SKM-1 treated with dmso at 0.1 percent for 144 hours (cell line): Measurements from ENCODE around the gene TBCB.
"Not testable (repeated sequence)": the region's sequence is repeated elsewhere in the genome, so short reads cannot be mapped to it uniquely, and the experiment has no call there.

Experiments
- DNase-seq: peaks from one replicate; lab custom pipeline; 2025; ENCODE audit not compliant: unreplicated experiment; lab: John Stamatoyannopoulos, UW

The TBCB gene

GRCh38 chr19:36115453-36116343 lies at the start of gene TBCB:
Gene TBCB, plus strand, starts transcription at chr19:36115468. Its CDS starts 93 bp downstream, at chr19:36115561.
- DNase-seq, result peak; percentile 45

GRCh38 chr19:36067681-36068080 lies 47.6 kb upstream of the TBCB start:
- no peak for DNase-seq

GRCh38 chr19:36068810-36069499 lies 46.3 kb upstream of the TBCB start:
- DNase-seq, result not testable (repeated sequence)

- no peak for DNase-seq
These were observed 43.2 kb upstream of the TBCB start for GRCh38 chr19:36072081-36072480.

GRCh38 chr19:36073121-36073876 lies 42.0 kb upstream of the TBCB start:
- DNase-seq, result no peak

- no peak for DNase-seq
These were observed 35.8 kb upstream of the TBCB start for GRCh38 chr19:36079389-36079945.

GRCh38 chr19:36081385-36081784 lies 33.9 kb upstream of the TBCB start:
- no peak for DNase-seq

GRCh38 chr19:36081894-36082293 lies 33.4 kb upstream of the TBCB start:
- no peak for DNase-seq

GRCh38 chr19:36082916-36083315 lies 32.4 kb upstream of the TBCB start:
- no peak for DNase-seq

GRCh38 chr19:36084231-36085009 lies 30.8 kb upstream of the TBCB start:
- DNase-seq, result no peak

GRCh38 chr19:36086326-36086725 lies 28.9 kb upstream of the TBCB start:
- no peak for DNase-seq

GRCh38 chr19:36089847-36090246 lies 25.4 kb upstream of the TBCB start:
- no peak for DNase-seq

GRCh38 chr19:36090910-36091695 lies 24.2 kb upstream of the TBCB start:
- no peak for DNase-seq

GRCh38 chr19:36092566-36092965 lies 22.7 kb upstream of the TBCB start:
- no peak for DNase-seq

- DNase-seq, result no peak
These were observed 22.1 kb upstream of the TBCB start for GRCh38 chr19:36093146-36093662.

GRCh38 chr19:36093687-36094086 lies 21.6 kb upstream of the TBCB start:
- no peak for DNase-seq

GRCh38 chr19:36097036-36097435 lies 18.2 kb upstream of the TBCB start:
- DNase-seq, result no peak

GRCh38 chr19:36099166-36099785 lies 16.0 kb upstream of the TBCB start:
- no peak for DNase-seq

GRCh38 chr19:36100476-36100875 lies 14.8 kb upstream of the TBCB start:
- DNase-seq, result no peak
